ENCODE measurements around the gene PPP1R37.

- no peak for TF ChIP-seq CTCF (conservative IDR thresholded peaks at IDR 0.05; ENCODE audit: low read depth, low read length)
- no peak for TF ChIP-seq EZH2phosphoT487 (IDR thresholded peaks at IDR 0.05; ENCODE audit: borderline replicate concordance, low read length)
- no peak for TF ChIP-seq EZH2 (IDR thresholded peaks at IDR 0.05; ENCODE audit: low read length, unreplicated experiment)
Measured at GRCh38 chr19:45145270-45146189, 52.6 kb downstream of the PPP1R37 start.

Data from PC-3 (cell line).